GM19324 (cell line): ENCODE measurements around the gene ARHGAP33.
"Not testable (repeated sequence)": the region's sequence is repeated elsewhere in the genome, so short reads cannot be mapped to it uniquely, and the experiment has no call there.

Experiments used
- ATAC-seq: cut with Tn5 transposase; IDR thresholded peaks from one replicate; pipeline ENCODE4 v1.9.1; 2021; ENCODE audit warnings: mild to moderate bottlenecking, moderate library complexity; ENCODE audit not compliant: unreplicated experiment, low FRiP score

The ARHGAP33 gene

DNA sequence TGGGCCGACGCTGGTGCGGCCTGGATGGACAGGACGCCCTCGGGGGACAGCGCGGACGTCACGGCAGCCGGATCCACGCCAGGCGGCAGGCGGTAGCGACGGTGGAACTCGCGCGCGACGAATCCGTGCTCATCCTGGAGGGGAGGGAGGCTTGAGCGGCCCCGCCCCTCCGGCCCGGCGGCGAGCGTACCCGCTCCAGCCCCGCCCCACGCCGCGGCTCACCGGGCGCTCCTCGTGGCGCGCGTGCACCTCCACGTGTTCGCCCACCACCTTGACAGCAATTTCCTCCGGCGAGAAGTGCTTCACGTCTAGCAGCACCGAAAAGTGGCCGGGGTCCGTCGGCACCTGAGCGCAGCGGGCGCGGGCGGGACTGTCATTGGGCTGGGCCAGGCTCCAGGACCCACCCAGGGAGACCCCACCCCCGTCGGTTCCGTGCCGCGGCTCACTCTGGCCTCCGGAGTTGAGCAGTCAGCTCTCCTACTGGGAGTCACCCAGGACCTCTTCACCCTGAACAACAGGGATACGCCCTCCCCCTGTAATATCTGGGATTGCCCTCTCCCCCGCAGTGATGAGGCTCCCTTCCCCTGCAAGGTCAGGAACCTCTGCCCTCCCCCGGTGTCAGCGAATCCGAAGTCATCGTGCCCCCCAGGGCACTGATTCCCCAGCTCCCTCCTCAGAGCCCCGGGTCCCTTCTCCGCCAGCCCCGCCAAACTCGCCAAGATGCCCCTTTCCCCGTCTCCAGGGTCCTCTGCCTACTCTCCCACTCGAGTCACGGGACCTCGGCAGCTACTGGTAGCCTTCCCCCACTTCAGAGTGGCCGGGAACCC is 19.6 kb upstream of the ARHGAP33 start:
- ATAC-seq, result no peak

DNA sequence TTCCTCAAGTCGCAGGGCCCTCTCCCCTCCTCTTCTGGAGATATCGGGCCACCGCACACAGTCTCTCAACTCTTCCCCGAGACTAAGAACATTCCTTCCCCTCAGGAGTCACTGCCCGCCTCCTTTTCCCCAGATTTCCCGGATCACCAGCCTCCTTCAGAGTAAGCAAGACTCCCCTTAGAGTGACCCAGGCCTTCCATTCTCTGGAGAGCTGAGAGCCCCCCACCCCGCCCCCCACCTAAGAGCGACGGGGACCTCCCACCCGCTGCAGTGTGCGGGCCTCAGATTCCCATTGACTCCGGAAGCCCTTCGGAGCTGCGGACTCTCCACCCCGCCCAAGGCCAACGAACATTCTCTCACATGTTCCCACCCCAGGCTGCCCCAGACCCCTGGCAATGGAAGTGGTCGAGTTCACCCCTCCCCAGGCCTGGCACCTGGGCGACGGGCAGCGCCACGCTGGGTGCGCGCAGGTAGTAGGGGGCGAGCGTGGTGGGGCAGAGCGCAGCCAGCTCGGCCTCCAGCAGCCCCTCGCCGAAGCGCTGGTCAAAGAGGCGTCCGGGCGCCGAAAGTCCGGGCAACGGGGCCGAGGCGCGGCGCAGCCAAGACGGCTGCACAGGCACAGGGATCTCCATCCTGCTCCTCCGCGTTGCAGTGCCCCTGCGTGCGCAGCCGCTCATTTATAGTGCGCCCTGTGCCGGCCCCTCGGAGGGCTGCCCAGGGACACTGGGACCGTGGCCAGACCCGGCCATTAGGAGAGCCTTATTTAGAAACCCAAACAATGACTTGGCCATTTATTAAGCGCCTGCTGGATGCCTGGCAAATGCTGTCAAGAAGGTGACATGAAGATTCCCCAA is 18.8 kb upstream of the ARHGAP33 start, which contains the start of gene HSPB6:
HSPB6 (minus strand) TSS at position 653 of the 854 bp plus-strand sequence; CDS start at position 632, 21 bp downstream.
- no peak for ATAC-seq

DNA sequence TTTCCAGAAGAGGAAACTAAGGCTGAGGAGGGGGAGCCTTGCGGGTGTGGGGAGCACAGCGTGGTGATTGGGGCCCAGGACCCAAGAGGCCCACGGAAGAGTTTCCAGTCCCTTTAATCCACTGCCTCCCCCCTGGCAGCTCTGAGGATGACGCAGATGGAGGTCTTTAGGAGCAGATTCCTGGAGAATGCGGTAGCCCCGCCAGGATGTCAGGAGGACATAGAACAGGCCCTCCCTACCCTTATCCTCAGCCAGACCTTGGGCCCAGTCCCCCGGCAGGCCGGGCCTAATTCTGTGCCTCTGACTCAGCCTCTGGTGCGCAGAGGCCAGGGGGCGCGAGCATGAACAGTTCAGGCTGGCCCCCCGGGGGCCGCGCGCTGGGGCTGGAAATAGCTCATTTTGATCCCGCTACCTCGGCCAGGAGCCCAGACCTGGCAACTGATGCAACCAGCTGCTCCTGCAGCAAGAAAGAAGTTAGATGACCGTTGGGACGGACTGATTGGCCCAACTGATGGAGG is 18.1 kb upstream of the ARHGAP33 start:
- ATAC-seq, result no peak

DNA sequence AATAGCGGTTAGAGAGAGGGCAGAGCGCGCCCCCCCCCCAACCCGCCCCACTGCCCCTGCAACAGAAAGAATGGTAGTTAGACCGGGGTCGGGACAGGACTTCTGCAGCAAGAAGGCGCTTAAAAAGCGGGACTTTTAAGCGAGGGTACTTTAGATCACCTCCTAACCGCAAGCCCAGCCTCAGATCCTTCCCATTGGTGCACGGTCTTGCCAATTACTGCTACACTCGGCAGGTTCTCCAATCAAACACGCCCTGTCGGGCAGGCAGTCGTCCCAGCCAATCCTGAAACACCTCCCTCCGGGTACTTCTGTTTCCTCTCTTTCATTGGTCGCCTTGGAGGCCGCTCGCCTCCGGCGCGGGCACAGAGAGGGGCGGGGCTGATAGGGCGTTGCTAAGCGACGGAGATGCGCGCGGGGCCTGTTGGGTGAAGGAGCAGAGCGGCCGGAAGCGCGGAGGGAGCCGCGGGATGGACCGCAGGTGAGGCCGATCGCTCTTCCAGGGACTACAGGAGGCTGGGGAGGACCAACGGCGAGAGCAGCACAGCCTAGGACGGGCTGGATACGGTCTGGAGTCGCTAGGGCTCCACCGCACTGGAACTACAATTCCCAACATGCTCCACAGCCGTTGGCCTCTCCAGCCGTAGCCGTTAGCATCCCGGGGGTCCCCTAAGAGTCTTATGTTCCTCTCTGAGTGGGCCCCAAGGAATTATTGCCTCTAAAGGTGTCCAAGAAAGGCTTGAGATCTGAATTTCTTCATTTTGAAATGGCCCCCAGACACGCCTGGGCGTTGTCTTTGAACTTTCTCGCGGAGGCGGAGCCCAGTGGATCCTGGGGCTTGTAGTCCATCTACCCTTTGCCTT is 17.4 kb upstream of the ARHGAP33 start, which contains the start of gene PROSER3:
PROSER3 (plus strand) TSS at position 428 of the 860 bp plus-strand sequence; CDS start at position 468, 40 bp downstream.
- peak; percentile 94 for ATAC-seq

DNA sequence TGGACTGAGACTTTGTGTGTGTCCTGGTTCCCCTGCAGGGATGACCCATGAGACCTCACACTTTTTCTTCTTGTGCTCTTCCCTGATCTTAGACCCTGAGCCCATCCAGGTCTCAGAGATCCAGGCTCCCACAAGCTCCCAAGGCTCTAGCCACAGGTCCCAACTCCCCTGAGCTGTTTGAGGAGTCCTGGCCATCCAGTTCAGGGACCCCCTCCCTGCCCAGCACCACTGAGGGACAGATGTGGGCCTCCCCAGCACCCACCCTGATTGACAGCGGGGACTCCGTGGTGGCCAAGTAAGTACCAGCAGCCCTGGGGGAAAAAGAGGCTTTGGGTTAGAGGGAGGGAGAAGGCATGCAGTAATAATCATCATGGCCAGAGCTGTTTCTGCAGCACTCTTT is 15.7 kb upstream of the ARHGAP33 start:
- ATAC-seq, result no peak

DNA sequence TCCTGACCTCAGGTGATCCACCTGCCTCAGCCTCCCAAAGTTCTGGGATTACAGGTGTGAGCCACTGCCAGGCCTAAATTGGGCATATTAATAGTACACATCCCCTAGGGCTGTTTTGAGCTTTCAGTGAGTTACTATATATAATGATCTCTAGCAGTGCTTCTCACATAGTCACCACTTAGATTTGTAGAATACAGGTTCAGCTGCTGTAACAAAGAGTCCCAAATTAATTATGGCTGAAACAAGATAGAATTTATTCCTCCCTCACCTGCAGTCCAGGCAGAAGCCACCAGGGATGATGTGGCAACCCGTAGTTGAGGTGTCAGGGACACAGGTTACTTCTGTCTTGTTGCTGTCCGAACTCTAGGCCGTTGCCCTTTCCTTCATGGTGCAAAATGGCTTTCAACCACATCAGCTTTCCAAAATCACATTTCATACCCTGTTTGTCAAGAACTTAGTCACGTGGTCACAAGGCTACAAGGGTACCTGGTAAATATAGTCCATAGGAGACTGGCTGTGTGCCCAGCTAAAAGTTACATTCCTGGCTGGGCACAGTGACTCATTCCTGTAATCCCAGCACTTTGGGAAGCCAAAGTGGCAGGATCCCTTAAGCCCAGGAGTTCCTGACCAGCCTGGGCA is 14.5 kb upstream of the ARHGAP33 start:
- ATAC-seq, result no peak

DNA sequence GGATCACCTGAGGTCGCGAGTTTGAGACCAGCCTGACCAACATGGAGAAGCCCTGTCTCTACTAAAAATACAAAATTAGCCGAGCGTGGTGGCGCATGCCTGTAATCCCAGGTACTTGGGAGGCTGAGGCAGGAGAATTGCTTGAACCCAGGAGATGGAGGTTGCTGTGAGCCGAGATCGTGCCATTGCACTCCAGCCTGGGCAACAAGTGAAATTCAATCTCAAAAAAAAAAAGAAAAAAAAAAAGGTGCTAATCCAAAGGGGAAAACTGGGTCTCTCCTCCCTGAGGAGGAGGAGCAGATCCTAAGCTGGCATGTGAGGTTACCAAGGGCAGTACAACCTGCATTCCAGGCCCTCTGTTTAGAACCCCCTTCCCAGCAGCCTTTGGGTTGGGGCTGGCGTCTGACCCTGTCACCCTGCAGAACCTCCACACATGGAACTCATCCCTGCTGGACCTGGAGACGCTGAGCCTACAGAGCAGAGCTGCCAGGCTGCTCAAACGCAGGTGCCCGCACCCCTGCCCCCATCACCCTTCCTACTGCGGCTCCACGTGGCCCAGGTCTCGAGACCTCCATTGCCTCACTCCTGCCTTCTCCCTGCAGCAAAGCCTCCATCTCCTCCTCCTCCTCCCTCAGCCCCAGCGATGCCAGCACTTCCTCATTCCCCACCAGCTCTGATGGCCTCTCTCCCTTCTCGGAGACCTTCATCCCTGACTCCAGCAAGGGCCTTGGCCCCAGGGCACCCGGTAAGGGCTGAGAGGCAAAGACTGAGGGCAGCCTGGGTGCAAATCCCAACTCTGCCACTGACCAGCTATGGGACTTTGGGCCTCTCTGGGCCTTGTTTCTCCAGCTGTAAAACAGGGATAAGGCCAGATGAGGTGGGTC is 10.7 kb upstream of the ARHGAP33 start:
- ATAC-seq, result no peak

DNA sequence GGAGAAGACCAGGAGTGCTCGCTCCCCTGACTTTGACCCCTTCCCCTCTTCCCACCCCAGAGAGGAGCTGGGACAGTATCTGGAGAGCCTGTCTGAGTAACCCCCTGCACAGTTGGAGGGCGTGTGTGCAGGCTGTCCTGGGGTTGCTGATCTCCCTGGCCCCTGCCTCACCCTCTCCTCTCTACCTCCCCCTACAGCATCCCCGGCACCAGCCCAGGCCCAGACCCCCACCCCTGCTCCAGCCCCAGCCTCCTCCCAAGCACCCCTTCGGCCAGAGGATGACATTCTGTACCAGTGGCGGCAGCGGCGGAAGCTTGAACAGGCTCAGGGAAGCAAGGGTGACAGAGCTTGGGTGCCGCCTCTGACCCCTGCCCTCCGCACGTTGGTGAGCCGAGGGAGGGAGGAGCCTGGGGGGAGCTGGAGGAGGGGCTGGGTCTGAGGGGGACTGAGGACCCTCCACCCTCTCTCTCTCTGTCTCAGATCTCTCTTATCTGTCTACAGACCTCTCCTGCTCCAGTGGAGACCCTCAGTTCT is 8.7 kb upstream of the ARHGAP33 start:
- no peak for ATAC-seq

DNA sequence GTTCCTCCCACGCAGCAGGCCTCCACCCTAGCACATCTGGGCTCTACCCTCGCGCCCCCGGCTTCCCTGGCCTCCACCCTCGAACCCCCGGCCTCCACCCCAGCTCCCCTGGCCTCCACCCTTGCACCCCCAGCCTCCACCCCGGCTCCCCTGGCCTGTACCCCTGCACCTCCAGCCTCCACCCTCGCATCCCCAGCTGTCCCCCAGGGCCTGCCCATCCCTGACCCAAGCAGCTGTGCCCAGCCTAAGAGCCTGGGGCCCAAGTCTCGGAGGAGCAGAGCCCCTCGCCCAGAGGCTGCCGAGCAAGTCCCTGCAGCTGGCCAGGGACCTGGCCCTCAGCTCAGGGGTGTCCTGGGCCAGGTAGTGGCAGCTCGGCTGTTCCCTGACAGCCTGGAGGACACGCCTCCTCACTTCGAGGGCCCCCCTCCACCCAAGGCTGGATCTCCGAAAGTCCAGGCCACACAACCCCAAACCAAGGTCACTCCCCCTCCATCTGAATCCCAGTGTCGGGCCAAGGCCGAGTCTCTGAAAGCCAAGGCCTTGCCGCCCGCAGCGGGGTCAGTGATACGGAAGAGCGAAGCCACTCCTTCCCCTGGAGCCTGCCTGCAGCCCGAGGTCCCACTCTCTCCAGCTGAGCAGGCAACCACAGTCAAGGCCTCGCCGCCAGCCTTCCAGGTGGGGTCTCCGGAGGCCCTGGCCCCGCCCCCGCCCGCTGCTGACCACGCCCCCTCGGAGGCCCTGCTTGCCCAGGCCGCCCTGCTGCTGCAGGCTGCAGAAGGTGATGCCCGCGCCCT is 7.9 kb upstream of the ARHGAP33 start:
- ATAC-seq, result no peak

DNA sequence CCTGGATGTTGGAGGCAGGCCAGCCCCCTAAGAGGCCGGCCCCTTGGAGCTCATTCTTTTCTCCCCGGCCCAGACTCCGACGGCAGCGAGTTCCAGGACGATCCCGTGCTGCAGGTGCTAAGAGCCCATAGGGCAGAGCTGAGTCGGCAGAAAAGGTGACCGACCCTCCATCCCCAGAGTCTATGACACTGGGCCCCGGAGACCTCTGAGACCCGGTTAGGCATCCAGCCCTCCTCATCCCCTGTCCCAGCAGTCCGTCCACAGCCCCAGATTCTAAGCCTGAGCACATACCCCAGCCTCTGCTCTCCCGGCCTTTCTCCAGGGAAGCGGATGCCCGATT is 7.3 kb upstream of the ARHGAP33 start:
- ATAC-seq, result no peak

DNA sequence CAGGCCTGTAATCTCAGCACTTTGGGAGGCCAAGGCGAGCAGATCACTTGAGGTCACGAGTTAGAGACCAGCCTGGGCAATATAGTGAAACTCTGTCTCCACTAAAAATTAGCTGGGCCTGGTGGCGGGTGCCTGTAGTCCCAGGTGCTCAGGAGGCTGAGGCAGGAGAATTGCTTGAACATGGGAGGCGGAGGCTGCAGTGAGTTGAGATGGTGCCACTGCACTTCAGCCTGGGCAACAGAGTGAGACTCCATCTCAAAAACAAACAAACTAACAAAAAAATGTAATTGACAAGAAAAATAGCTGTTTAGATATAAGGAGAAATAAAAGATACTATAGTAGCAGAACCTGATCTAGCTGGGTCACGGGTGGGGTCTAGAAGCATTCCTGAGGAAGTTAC is 3.0 kb upstream of the ARHGAP33 start:
- ATAC-seq, result not testable (repeated sequence)

DNA sequence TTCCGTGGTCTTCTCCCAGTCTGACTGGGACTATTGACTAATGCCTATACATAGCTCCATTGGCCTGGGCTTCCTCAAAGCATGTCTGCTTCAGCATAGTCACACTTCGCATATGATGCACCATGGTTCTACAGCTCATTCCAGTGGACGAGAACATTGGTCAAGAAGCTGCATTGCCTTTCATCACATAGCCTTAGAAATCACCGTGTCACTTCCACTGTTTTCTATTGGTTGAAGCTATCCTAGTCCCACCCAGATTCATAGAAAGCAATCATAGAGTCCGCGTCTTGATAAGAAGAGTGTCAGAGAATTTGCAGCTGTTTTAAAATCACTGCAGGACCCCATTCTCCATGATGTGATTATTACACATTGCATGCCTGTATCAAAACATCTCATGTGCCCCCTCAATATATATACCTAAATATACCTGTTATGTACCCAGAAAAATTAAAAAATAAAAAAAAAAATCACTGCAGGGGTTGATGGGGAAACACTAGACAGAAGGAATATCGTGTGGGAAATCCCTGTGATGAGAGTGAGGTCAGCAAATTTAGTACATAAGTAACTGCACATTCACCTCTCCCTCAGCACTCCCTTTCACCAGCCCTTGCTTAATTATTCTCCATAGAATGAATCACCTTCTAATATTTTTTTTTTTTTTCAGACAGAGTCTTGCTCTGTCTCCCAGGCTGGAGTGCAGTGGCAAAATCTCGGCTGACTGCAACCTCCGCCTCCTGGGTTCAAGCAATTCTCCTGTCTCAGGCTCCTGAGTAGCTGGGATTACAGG is 2.2 kb upstream of the ARHGAP33 start:
- no peak for ATAC-seq

DNA sequence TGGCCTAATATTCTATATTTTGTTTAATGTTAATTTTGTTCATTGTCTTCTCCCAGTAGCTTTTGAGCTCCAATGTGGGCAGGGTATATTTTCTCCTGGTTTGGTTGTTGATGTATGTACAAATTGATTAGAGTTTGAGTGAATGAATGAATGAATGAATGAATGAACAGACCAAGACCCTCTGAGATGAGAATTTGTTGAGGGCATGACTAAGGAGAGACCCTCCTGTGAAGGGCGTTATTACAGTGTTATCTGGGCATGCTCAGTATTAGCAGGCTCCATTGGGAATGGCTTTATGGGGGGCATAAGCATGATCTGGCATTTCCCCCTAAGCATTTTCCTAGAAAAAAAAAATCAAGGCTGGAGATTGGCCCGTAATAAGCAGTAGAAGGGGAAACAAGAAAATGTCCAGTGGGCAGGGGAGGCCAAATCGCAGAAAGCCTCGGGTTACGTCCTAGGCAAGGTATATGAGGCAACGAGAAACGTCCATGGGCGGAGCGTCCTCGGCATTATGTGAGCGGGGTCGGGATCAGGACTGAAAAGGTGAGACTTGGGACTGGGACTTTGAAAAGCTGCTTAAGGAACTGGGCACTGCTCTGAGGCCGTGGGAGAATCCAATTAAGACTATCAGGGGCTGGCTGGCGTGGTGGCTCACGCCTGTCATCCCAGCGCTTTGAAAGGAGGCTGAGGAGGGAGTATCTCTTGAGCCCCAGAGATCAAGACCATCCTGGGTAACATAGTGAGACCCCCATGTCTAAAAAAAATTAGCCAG is 904 bp upstream of the ARHGAP33 start:
- no peak for ATAC-seq

DNA sequence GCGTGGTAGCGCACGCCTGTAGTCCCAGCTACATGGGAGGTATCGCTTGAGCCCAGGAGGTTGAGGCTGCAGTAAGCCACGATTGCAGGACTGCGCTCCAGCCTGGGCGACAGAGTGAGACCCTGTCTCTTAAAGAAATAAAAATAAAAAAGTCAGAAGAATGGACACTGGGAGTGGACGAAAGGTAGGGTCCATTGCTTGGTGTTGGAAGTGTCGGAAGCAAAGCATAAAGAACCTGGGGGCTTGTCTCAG is 392 bp upstream of the ARHGAP33 start:
- no peak for ATAC-seq

DNA sequence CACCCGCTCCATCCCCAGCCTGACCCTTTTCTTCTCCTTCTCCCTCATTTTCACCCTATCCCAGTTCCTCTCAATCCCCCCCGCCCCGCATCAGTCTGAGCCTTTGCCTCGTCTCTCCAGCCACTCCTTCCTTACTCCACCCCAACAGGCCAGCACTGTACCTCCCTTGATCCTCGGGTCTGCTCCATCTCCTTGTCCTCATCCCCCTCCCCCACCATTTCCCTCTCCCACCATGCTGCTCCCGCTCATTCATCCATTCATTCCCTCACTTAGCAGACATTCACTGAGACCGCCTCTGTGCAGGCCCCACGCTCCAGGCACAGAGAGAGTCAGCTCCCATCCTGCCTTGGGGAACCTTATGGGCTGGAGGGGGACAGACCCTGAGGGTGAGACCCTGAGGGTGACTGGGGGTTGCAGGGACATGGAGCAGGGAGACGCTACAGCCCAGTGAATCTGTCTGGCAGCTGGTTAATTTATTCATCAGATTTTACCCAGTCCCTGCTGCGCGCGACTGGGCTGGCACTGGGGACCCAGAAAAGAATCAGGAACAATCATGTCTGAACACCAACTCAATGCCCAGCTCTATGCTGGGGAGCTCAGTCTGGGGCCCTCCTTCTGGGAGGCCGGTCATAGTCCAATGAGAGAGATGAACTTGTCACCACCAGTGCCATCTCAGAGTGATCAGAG is 881 bp downstream of the ARHGAP33 start:
- ATAC-seq, result no peak
